Neural cell (in vitro differentiated cells): ENCODE data around the gene RAB1A. TPM values are rescaled to one million over a fixed set of nuclear protein-coding genes. Genes with fewer than 3 reads are reported as not detected.

Experiments used
- H2AFZ ChIP-seq: fragments of 200-600, 300-800 bp; sonication (generic), shearing (Covaris generic); 2 replicates; pipeline ENCODE4 v1.6.0; 2014; ENCODE audit warnings: low read depth, mild to moderate bottlenecking, antibody characterized with exemption, low read length, moderate library complexity
- H3F3A ChIP-seq: fragments of 200-600 bp; shearing (Covaris generic); 2 replicates; pipeline ENCODE4 v1.6.1; 2016; ENCODE audit warnings: mild to moderate bottlenecking, moderate library complexity, mixed read lengths, antibody characterized with exemption, low read length; ENCODE audit not compliant: insufficient read depth, poor library complexity, severe bottlenecking
- H3K27ac ChIP-seq: fragments of 200-600, 300-800 bp; sonication (generic), shearing (Covaris generic); 2 replicates; pipeline ENCODE4 v1.5.1; 2014; ENCODE audit warnings: mild to moderate bottlenecking, low read length, moderate library complexity
- H3K27me3 ChIP-seq: fragments of 300-800, 200-600 bp; sonication (generic), shearing (Covaris generic); 2 replicates; pipeline ENCODE4 v1.6.0; 2014; ENCODE audit warnings: mild to moderate bottlenecking, low read depth, low read length, moderate library complexity; ENCODE audit not compliant: insufficient read depth
- H3K36me3 ChIP-seq: fragments of 300-800, 200-600 bp; sonication (generic), shearing (Covaris generic); 2 replicates; pipeline ENCODE4 v1.5.1; 2014; ENCODE audit warnings: mild to moderate bottlenecking, antibody characterized with exemption, low read length, moderate library complexity; ENCODE audit not compliant: insufficient read depth
- H3K4me2 ChIP-seq: fragments of 300-800, 200-600 bp; sonication (generic), shearing (Covaris generic); 2 replicates; pipeline ENCODE4 v1.6.0; 2014; ENCODE audit warnings: mild to moderate bottlenecking, low read length
- H3K4me3 ChIP-seq: fragments of 300-800, 200-600 bp; sonication (generic), shearing (Covaris generic); 2 replicates; pipeline ENCODE4 v1.5.1; 2014; ENCODE audit warnings: mild to moderate bottlenecking, low read length, moderate library complexity
- H3K79me2 ChIP-seq: fragments of 200-600 bp; shearing (Covaris generic); replicated peaks from 2 replicates; pipeline ENCODE4 v1.6.0; 2014; ENCODE audit warnings: mild to moderate bottlenecking, low read length, moderate library complexity; ENCODE audit not compliant: insufficient read depth
- H3K9ac ChIP-seq: fragments of 300-800, 200-600 bp; sonication (generic), shearing (Covaris generic); 2 replicates; pipeline ENCODE4 v1.6.1; 2016; ENCODE audit warnings: mild to moderate bottlenecking, low read length, mixed read lengths
- H3K9me2 ChIP-seq: fragments of 200-600 bp; shearing (Covaris generic); 2 replicates; pipeline ENCODE4 v1.6.1; 2016; ENCODE audit warnings: mild to moderate bottlenecking, low read length, mixed read lengths; ENCODE audit not compliant: insufficient read depth
- H3K9me3 ChIP-seq: fragments of 200-600, 300-800 bp; sonication (generic), shearing (Covaris generic); 2 replicates; pipeline ENCODE4 v1.6.1; 2016; ENCODE audit warnings: mild to moderate bottlenecking, mixed run types, low read length, moderate library complexity, mixed read lengths
- H4K20me1 ChIP-seq: fragments of 200-600 bp; shearing (Covaris generic); 2 replicates; pipeline ENCODE4 v1.6.1; 2016; ENCODE audit warnings: mild to moderate bottlenecking, mixed run types; ENCODE audit not compliant: insufficient read depth
- EP300 ChIP-seq: fragments of 450-650 bp; conservative IDR thresholded peaks from 2 replicates; pipeline ENCODE4 v1.6.1; 2014; ENCODE audit warnings: antibody characterized with exemption, mild to moderate bottlenecking, moderate library complexity; ENCODE audit not compliant: poor library complexity, severe bottlenecking
- POLR2AphosphoS5 ChIP-seq: IDR thresholded peaks from 2 replicates; pipeline ENCODE4 v1.6.1; 2012
- RAD21 ChIP-seq: fragments of 450-650 bp; conservative IDR thresholded peaks from 2 replicates; pipeline ENCODE4 v1.6.1; 2014; ENCODE audit warnings: antibody characterized with exemption, mild to moderate bottlenecking, moderate library complexity
- SMC3 ChIP-seq: fragments of 450-650 bp; conservative IDR thresholded peaks from 2 replicates; pipeline ENCODE4 v1.6.1; 2014; ENCODE audit warnings: antibody characterized with exemption, mild to moderate bottlenecking, moderate library complexity; ENCODE audit not compliant: poor library complexity
- polyA plus RNA-seq: library from polyadenylated mRNA; depleted of rRNA; stranded (reverse); fragments of >200 nt; gene quantifications from 2 replicates; pipeline ENCODE4 v1.2.3, GENCODE V29; 2014
- TF ChIP-seq, protein P1 (sequence below): IDR thresholded peaks from 2 replicates; pipeline ENCODE4 v1.6.1; 2012; ENCODE audit warnings: borderline replicate concordance

The RAB1A gene
- polyA plus RNA-seq, 1 donor from 2014 or later = 240 TPM

DNA sequence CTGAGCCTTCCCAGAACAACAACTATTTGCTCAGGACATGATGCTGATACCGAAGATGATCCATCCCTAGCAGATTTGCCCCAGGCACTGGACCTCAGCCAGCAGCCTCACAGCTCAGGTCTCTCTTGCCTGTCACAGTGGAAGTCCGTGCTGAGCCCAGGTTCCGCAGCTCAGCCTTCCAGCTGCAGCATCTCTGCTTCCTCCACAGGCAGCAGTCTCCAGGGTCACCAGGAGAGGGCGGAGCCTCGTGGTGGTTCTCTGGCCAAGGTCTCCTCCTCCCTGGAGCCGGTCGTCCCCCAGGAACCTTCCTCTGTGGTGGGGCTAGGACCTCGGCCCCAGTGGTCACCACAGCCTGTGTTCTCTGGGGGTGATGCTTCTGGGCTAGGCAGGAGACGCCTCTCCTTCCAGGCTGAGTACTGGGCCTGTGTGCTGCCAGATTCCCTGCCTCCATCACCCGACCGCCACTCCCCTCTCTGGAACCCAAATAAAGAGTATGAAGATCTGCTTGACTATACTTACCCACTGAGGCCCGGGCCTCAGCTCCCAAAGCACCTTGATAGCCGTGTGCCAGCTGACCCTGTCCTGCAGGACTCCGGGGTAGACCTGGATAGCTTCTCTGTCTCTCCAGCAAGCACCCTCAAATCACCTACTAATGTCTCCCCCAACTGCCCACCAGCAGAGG lies 58.3 kb downstream of the RAB1A start:
- Histone ChIP-seq H3K4me3 (no peak overlapping the region), H3K9me3 (no peaks in the 10 kb centered on the region), H3K4me2 (no peak overlapping the region), H2AFZ (no peak overlapping the region), H3K27me3 (no peaks in the 10 kb centered on the region), H3F3A (no peaks in the 10 kb centered on the region), H3K27ac (no peak overlapping the region), H4K20me1 (peaks cover 3% of the 10 kb centered on the region), H3K9me2 (no peaks in the 10 kb centered on the region), H3K9ac (no peak overlapping the region), H3K79me2 (peaks cover 4% of the 10 kb centered on the region), H3K36me3 (peaks cover 9% of the 10 kb centered on the region)
- TF ChIP-seq, protein P1, sequence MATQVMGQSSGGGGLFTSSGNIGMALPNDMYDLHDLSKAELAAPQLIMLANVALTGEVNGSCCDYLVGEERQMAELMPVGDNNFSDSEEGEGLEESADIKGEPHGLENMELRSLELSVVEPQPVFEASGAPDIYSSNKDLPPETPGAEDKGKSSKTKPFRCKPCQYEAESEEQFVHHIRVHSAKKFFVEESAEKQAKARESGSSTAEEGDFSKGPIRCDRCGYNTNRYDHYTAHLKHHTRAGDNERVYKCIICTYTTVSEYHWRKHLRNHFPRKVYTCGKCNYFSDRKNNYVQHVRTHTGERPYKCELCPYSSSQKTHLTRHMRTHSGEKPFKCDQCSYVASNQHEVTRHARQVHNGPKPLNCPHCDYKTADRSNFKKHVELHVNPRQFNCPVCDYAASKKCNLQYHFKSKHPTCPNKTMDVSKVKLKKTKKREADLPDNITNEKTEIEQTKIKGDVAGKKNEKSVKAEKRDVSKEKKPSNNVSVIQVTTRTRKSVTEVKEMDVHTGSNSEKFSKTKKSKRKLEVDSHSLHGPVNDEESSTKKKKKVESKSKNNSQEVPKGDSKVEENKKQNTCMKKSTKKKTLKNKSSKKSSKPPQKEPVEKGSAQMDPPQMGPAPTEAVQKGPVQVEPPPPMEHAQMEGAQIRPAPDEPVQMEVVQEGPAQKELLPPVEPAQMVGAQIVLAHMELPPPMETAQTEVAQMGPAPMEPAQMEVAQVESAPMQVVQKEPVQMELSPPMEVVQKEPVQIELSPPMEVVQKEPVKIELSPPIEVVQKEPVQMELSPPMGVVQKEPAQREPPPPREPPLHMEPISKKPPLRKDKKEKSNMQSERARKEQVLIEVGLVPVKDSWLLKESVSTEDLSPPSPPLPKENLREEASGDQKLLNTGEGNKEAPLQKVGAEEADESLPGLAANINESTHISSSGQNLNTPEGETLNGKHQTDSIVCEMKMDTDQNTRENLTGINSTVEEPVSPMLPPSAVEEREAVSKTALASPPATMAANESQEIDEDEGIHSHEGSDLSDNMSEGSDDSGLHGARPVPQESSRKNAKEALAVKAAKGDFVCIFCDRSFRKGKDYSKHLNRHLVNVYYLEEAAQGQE = no peak

DNA sequence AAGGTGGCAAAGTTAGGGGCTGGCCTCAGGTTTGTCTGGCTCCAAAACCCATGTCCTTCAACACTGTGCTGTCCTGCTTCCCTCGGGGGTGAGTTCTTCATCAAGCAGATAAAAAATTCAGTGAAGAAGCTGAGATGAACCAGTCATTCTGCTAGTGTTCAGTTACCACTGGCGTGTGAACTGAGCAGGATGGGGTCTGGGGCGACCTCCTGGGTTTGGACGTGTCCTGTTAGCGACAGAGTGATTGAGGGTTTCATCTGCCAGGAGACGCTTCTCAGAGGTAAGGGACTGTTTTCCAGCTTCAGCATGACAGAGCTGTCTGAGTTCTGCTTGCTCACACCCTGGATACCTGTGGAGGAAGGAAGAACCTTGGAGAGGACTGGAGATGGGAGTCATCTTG lies 59.0 kb downstream of the RAB1A start:
- H4K20me1 ChIP-seq = peaks cover 3% of the 10 kb centered on the region

More for the DNA sequence above, 59.0 kb downstream of the RAB1A start:
- Histone ChIP-seq H3K4me3 (no peak overlapping the region), H3K27me3 (no peaks in the 10 kb centered on the region), H3F3A (no peaks in the 10 kb centered on the region), H2AFZ (no peak overlapping the region), H3K9ac (no peak overlapping the region), H3K9me2 (no peaks in the 10 kb centered on the region), H3K79me2 (peaks cover 7% of the 10 kb centered on the region), H3K9me3 (no peaks in the 10 kb centered on the region), H3K4me2 (no peak overlapping the region), H3K36me3 (peaks cover 9% of the 10 kb centered on the region), H3K27ac (no peak overlapping the region)
- TF ChIP-seq EP300 (no peak), POLR2AphosphoS5 (no peak), SMC3 (no peak), RAD21 (no peak)
- TF ChIP-seq, protein P1 = no peak
